GM18499 (cell line): ENCODE results near the gene UTP25.
"Not testable (repeated sequence)": the region's sequence is repeated elsewhere in the genome, so short reads cannot be mapped to it uniquely, and the experiment has no call there.

Experiments
- ATAC-seq: cut with Tn5 transposase; IDR thresholded peaks from one replicate; pipeline ENCODE4 v1.9.1; 2021; ENCODE audit warnings: moderate number of reproducible peaks; ENCODE audit not compliant: insufficient read depth, unreplicated experiment

Gene UTP25

GRCh38 chr1:209870151-209870831 lies 42.5 kb downstream of the UTP25 start:
- no peak for ATAC-seq

GRCh38 chr1:209871006-209871405 lies 43.2 kb downstream of the UTP25 start:
- ATAC-seq: no peak

- ATAC-seq: no peak
These were observed 43.7 kb downstream of the UTP25 start for GRCh38 chr1:209871430-209871829.

- no peak for ATAC-seq
These were observed 45.5 kb downstream of the UTP25 start for GRCh38 chr1:209873067-209873799.

- ATAC-seq: no peak
These were observed 47.7 kb downstream of the UTP25 start for GRCh38 chr1:209875515-209875914.

GRCh38 chr1:209876078-209876800 lies 48.5 kb downstream of the UTP25 start:
- no peak for ATAC-seq

GRCh38 chr1:209877087-209877764 lies 49.5 kb downstream of the UTP25 start:
- no peak for ATAC-seq

GRCh38 chr1:209878964-209879363 lies 51.2 kb downstream of the UTP25 start:
- no peak for ATAC-seq

- no peak for ATAC-seq
These were observed 51.8 kb downstream of the UTP25 start for GRCh38 chr1:209879539-209879938.

- no peak for ATAC-seq
These were observed 52.3 kb downstream of the UTP25 start for GRCh38 chr1:209880031-209880430.

GRCh38 chr1:209881619-209882018 lies 53.8 kb downstream of the UTP25 start:
- no peak for ATAC-seq

GRCh38 chr1:209882286-209882685 lies 54.5 kb downstream of the UTP25 start:
- ATAC-seq: no peak

GRCh38 chr1:209882942-209883340 lies 55.2 kb downstream of the UTP25 start:
- no peak for ATAC-seq

GRCh38 chr1:209883341-209883971 lies 55.7 kb downstream of the UTP25 start:
- ATAC-seq: no peak

- no peak for ATAC-seq
These were observed 56.5 kb downstream of the UTP25 start for GRCh38 chr1:209884249-209884648.

- peak; percentile 92 for ATAC-seq
These were observed 56.9 kb downstream of the UTP25 start for GRCh38 chr1:209884665-209885117.

- ATAC-seq: no peak
These were observed 57.8 kb downstream of the UTP25 start for GRCh38 chr1:209885403-209886218.

GRCh38 chr1:209886219-209886536 lies 58.4 kb downstream of the UTP25 start:
- no peak for ATAC-seq

GRCh38 chr1:209888291-209889076 lies 60.7 kb downstream of the UTP25 start:
- not testable (repeated sequence) for ATAC-seq
